NCI-H146 treated with DMSO at 0.1 percent for 48 hours (cell line): ENCODE results near the gene CD28.

Experiments
- DNase-seq: peaks from one replicate; lab custom pipeline; 2025; ENCODE audit not compliant: unreplicated experiment; lab: John Stamatoyannopoulos, UW

The CD28 gene

DNA sequence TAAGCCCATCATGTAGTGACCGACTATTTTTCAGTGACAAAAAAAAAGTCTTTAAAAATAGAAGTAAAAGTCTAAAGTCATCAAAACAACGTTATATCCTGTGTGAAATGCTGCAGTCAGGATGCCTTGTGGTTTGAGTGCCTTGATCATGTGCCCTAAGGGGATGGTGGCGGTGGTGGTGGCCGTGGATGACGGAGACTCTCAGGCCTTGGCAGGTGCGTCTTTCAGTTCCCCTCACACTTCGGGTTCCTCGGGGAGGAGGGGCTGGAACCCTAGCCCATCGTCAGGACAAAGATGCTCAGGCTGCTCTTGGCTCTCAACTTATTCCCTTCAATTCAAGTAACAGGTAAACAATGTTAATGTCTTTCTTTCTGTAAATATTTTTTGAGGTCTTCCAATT lies at the start of gene CD28:
TSS of gene CD28 (plus strand) at position 237 of the 400 bp plus-strand sequence. CDS start at position 295, 58 bp downstream.
- DNase-seq: no peak

DNA sequence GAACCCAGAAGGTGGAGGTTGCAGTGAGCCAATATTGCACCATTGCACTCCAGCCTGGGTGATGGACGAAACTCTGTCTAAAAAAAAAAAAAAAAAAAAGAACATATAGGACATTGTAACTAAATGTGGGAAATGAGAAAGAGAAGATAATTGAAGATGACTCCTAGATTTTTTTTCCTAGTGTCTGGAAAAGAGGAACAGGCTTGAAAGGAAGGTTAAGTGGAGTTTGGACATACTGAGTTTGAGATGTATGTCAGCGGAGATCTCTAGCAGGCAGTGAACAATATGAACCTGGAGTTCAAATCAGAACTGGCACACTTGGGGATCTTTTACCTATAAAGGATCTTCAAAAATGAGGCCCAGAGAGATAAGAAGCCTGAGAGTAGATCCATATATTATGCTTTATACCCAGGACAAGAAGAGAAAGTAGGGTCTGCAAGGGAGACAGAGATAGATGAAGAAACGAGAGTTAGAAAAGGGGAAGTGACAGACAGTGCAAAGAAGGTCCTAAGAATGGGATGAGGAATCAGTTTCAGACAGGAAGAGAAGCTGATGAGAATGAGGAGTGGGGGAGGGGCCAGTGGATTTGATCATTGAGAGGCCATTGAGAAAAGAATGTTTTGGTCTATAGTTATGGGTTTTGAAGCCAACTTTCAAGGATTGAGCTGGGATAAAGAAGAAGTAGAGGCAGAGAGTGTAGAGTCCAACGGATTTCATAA lies 46.9 kb upstream of the CD28 start:
- DNase-seq: no peak

DNA sequence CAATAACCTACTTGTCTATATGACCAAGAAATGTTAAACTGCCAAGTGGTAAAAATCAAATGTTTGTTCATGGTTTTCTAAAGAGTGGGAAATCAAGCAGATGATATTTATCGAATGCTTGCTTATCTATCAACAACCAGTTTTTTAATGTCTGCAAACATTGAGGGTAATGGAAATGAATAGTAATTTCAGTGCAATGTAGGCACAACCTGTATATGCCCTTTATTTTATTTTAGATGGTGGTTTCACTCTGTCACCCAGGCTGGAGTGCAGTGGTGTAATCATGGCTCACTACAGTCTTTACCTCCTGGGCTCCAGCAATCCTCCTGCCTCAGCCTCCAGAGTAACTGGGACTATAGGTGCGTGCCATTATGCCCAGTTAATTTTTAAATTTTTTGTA lies 46.0 kb upstream of the CD28 start:
- no peak for DNase-seq

DNA sequence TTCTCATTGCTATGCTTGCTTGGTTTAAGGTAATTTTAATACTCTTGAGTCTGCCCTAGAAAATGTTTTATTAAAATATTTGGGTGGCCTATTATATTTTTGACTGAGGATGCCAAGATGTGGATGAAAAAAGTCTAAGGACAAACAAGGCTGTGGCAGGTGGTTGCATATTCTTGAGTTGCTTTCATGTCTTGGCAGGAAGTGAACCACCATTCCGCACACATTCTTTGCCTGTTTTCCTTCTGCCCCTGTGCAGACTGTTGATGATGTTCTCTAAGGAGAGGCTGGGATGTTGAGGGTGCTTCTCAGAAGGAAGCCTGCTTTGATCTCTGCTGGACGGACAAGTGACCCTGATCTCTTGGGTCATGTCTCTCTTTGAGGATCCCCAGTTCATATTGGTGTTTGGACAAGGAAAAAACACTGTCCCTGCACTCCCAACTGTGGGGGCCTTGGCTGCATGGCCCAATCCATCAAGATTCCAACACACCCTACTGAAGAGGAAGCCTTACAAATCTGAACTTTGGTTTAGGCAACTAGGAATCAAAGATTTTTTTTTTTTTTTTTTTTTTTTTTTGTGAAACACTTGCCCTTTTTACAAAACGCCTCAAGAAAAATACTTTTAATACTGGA lies 45.0 kb upstream of the CD28 start:
- no peak for DNase-seq

DNA sequence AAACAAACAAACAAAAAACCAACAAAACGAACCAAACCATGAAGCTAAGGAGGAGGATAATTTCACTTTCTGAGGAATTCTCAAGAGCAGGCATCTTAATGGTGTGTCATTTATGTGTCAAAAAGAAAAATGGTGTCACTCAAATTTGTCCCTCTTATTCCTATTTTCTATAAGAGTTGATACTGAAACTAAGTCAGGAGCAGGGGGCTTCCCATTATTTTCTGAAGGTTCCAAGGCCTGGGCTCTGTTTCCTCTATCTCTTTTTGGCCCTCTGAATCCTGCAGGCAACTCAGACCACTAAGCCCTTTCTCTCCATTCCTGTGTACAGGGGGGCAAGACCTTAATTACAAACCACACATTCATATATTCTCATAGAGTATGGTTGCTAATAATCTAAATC lies 44.0 kb upstream of the CD28 start:
- DNase-seq: no peak

DNA sequence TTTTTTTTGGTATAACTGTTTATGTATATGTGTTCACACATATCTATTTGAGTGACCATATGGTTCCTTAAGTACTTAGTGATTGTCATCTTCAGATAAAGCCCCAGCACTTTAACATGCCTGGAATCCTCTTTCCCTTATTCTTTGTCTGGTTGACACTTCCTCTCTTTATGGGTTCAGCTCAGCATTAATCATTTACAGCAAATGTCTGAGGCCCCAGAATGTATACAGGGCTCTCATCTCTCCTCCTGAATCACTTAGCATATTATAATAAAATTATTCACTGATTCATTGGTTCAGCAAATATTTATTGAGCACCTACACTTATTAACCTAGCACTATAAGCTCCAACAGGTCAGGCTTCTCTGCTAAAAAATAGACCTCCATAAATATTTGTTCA lies 43.5 kb upstream of the CD28 start:
- no peak for DNase-seq

DNA sequence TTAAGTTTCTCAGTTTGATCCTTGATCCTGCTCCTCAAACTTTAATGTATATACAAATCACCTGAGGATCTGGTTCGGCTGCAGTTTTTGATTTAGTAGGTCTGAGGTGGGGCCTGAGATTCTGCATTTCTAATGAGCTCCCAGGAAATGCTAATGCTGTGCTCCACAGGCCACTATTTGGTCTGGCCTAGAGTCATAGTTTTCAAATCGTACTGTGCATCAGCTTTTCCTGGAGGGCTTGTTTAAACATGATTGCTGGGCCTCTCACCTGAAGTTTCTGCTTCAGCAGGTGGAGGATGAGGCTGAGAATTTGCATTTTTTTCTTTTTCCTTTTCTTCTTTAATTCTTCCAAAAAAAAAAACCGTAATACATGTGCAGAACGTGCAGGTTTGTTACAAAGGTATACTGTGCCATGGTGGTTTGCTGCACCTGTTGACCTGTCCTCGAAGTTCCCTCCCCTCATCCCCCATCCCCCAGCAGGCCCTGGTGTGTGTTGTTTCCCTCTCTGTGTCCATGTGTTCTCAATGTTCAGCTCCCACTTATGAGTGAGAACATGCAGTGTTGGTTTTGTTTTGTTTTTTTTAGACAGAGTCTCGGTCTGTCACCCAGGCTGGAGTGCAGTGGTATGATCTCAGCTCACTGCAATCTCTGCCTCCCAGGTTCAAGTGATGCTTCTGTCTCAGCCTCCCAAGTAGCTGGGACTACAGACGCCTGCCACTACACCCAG lies 42.2 kb upstream of the CD28 start:
- no peak for DNase-seq

DNA sequence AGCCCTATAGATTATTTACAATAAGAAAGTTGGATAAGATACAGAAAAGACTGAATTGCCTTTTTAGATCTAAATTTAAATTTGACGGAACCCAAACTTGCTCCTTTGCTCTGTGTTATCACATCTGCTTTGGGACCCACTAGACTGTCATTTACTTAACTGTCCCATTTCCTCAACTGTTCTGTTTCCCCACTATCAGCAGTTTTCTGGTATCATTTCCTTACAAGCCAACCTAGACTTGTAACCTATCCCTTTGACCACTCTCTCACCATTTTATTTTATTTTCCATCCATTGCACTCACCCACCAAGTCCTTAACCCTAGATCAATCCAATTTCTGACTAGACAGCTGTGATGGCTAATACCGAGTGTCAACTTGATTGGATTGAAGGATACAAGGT lies 38.6 kb upstream of the CD28 start:
- DNase-seq: no peak

DNA sequence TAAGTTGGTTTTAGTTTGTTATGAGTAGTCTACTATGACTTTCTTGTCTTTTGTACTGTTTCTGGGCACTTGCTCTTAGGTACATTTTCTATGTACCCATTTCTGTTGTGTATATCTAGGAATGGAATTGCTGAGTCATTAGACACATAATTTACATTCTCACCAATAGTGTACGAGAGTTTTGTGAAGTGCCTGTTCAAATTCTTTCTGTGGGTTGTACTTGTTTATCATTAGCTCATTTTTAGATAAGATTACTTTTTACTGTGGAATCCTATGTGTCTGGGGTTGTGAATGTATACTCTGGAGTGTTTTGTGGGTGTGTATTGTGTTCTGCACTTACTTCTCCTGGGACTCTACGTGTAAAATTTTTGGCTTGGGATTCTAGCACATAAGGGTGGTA lies 36.6 kb upstream of the CD28 start:
- no peak for DNase-seq

DNA sequence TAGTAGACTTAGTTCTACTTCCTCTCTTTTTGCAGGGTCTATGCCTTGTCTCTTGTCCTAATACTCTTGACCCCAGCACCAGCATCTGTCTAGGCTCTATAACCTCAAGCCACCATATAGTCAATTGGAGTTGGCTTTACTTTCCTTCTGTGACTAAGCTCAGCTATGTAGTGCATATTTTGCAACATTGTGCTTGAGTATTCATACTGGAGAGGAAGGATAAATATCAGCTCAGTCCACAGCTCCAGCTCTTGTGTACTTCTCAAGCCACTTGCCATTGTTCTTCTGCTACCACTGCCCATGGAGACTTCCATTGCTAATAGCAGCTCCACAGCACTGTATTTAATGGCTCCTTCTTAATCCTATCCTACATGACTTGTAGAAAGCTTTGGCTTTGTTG lies 35.5 kb upstream of the CD28 start:
- DNase-seq: no peak

DNA sequence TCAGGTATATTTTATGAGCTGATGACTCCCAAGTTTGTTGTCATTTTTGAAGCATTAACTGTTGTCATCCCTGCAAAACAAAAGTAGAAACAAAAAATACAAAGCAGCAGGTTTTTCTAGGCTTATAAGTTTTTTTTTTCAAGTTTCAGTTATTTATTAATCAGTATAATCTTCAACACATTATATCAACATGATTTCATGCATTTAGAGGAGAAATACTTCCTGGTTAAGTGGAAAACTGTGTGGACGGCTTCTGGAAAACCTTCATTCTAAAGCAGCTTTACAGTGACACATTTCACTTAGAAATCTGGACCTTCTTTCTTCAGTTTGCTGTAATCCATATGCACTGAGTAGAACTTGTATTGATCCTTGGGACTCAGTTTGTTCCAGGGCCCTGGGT lies 34.6 kb upstream of the CD28 start:
- DNase-seq: no peak

DNA sequence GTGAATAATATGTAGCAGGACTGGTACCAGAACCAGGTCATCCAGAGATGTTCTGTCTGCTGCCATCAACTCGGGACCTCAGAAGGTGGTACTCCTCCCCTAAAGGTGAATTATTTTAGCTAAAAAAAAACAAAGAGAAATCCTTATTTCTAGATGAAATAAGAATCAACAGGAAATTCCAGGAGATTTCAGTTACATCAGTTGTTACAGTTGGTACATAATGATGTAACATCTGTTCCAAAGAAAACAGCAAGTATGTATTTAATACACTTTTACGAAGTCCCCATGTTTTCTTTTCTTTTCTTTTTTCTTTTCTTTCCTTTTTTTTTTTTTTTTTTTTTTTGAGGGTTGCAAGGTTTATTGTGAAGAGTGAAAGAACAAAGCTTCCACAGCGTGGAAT lies 33.6 kb upstream of the CD28 start:
- DNase-seq: no peak

DNA sequence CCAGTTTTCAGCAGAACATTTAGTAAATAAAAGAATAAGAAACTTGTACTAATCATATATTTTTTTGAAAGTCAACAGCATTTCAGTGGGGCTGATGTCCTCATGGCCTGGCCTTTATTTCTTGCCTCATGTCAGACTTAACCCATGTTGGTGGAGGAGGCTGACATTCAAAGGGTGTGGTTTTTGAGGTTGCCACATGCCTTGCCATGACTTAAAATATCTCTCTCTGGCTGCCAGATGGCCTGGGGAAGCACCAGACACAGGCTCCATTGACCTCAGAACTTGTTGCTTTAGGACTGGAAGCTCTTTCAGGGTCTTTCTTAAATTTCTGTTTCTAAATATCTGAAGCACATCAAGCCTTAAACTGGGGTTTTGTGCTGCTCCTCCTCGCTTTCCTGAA lies 32.5 kb upstream of the CD28 start:
- no peak for DNase-seq

DNA sequence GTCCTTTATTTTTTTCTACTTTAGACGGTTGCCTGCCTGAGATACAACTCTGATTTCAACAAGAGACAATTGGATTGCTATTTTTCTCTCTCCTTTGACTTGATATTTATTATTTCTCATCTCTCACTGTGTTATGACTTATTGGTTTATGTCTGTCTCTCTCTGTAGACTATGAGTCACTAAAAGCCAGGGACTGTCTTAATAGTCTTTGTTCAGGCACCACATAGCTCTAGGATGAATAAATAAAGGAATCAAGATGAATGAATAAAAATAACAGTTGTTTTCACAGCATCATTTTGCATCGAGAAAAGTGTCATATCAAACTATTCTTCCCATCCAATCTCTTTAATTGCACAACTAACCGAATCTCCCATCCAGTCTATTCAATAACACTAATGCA lies 31.4 kb upstream of the CD28 start:
- DNase-seq: no peak

DNA sequence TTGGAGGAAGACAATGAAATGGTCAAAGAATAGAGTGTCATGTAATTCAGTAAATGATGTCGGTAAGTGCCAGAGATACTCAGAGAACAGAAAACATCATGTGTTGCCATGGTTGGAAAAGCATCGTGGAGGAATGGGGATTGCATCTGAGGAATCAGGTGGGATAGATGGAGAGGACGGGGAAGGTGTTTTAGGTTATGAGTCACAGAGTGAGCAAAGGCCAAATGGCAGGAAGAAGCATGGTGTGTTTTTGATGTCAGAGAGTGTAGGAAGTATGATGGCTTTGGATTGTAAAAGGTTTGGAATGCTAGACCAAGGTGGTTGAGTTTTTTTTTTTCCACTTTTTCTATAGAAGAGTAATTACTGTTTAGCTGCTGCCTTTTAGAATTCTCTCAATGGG lies 27.5 kb upstream of the CD28 start:
- no peak for DNase-seq

DNA sequence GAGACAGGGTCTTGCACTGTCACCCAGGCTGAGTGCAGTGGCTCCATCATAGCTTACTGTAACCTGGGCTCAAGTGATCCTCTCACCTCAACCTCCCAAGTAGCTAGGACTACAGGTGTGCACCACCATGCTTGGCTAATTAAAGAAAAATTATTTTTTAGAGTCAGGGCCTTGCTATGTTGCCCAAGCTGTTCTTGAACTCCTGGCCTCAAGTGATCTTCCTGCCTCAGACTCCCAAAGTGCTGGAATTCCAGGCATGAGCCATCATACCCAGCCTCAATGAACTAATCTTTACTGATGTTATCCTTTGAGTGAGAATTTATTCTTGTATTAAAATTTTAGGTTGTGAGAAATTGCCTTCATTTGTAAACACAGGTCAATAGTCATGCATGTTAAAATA lies 27.0 kb upstream of the CD28 start:
- DNase-seq: no peak

DNA sequence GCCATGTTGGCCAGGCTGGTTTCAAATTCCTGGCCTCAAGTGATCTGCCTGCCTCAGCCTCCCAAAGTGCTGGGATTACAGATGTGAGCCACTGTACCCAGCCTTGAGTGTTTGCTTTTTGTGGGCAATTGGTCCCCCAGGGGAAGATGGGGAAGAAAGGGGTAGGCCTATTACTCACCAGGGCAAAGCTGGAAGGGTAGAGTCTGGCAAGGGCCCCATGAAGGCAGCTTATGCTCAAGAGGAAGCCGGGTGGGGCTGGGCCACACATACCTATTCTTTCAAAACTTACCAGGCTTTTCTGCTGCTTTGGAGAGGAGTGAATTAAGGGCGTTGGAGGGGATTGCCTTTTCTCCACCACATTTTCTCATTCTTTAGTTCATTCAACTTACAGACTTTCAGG lies 24.5 kb upstream of the CD28 start:
- DNase-seq: no peak

DNA sequence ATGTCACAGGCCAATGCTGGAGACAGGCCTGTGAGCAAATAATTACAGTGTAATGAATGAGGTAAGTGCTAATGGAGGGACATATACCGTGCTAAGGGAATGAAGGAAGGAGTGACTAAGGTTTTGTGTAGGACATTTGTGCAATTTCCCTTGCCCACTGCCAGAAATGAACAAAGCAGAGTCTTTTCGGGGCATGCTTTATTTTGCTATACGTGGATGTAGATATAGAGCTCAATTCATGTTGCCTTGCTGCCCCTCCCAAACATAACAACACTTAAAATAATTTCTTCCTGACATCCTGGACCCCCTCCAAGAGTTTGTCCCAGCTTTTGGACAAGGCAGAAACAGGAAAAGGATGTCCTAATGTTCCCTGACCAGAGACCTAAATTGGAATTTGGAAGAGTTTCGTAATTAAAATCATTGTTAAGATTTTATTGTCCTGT lies 23.7 kb upstream of the CD28 start:
- no peak for DNase-seq

DNA sequence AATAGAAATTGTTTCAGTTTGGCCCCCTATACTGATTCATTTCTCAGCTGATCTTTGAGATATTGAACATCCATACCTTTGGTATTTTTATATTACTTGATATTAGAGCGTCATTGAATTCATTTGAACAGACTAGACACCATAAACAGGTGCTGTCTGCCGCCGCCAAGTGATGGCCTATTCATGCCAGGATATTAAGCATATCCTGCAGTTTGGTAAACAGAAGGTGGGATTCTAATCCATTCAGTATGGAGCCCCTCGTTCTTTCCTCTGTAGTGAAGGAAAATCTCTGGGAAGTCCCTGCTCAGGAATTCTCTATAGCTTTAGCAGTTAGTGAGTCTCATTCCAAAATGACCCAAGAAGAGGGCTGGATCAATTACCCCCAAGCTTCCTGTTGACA lies 23.0 kb upstream of the CD28 start:
- no peak for DNase-seq

DNA sequence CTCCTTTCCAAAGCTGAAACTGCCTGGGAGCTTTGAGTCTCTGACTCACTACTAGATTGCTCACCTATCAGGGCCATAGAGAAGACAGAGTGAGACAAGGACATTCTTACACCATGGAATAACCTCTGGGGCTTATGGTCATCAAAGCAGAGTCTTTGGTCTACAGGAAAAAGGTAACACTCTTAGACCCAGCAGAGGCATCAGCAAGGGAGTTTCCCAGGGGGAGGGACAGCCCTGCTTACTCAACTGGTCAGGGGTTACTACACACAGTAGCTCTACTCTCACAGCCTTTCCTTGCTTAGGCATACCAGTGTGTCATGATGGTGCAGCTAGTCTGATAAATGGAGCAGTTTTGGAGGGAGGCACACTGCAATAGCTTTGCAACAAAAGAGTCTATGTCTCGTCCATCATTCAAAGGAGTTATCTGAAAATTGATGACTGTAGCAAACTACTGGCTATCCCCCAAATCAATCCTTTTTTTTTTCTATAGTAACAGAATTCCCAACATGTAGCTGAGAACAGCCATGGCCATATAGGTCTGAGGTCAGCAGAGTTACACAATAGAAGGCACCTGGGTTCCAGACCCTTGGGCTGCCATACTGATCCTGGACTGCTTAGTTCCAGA lies 22.4 kb upstream of the CD28 start:
- no peak for DNase-seq

DNA sequence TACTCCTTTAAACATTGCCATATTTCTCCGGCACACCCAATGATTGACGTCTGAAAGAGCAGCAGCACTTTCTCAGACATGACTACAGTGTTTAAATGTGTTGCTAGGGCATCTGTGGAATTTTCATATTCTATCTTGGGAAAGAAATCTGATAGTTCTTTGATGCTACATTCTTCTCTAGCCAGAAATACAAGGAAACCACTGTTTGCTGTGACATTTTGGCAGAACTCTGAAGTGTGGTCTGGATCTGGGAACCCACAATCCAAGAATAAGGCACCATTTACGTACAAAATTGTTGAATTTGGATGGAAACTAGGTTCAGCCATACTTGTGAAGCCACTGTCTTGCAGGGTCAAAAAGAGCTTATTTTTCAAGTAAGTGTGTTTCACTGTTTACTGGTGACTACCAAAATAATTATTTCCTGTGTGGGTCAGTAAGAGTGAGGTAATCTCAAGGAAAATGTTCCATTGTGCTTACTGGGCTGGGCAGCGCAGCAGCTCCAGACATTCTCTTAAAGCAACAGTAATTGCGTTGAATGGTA lies 21.3 kb upstream of the CD28 start:
- DNase-seq: no peak
